UCSD-AML1 (cell line): ENCODE measurements around the gene WDR13.
"Not testable (repeated sequence)": the region's sequence is repeated elsewhere in the genome, so short reads cannot be mapped to it uniquely, and the experiment has no call there.

Source experiments
- DNase-seq: peaks from one replicate; lab custom pipeline; 2025; ENCODE audit not compliant: unreplicated experiment; lab: John Stamatoyannopoulos, UW

Gene WDR13

GRCh38 chrX:48652055-48652579 is 54.8 kb downstream of the WDR13 start:
- not testable (repeated sequence) for DNase-seq

GRCh38 chrX:48654746-48655145 is 57.5 kb downstream of the WDR13 start:
- DNase-seq, result not testable (repeated sequence)
